Karpas-422 (cell line): ENCODE measurements around the gene APP. TPM values are rescaled to one million over a fixed set of nuclear protein-coding genes. Genes with fewer than 3 reads are reported as not detected.

Experiments used
- DNase-seq: peaks from one replicate; pipeline ENCODE4 v3.0.0-alpha.2; 2015
- H2AFZ ChIP-seq: fragments of 200-600 bp; sonication (generic); 2 replicates; pipeline ENCODE4 v1.6.1; 2014; ENCODE audit warnings: antibody characterized with exemption, low read length, mixed read lengths
- H3K27ac ChIP-seq: fragments of 200-600 bp; sonication (generic); 2 replicates; pipeline ENCODE4 v1.5.1; 2014; ENCODE audit warnings: mild to moderate bottlenecking, low read length, moderate library complexity
- H3K27me3 ChIP-seq: fragments of 200-600 bp; sonication (generic); 2 replicates; pipeline ENCODE4 v1.6.1; 2014; ENCODE audit warnings: low read length, mixed read lengths
- H3K36me3 ChIP-seq: fragments of 200-600 bp; sonication (generic); 2 replicates; pipeline ENCODE4 v1.6.1; 2014; ENCODE audit warnings: low read length, mixed read lengths; ENCODE audit not compliant: insufficient read depth
- H3K4me1 ChIP-seq: fragments of 200-600 bp; sonication (generic); 2 replicates; pipeline ENCODE4 v1.6.1; 2014; ENCODE audit warnings: mild to moderate bottlenecking, low read length, mixed read lengths
- H3K4me2 ChIP-seq: fragments of 200-600 bp; sonication (generic); 2 replicates; pipeline ENCODE4 v1.6.1; 2014; ENCODE audit warnings: low read length, low read depth, mild to moderate bottlenecking; ENCODE audit not compliant: poor library complexity, severe bottlenecking
- H3K4me3 ChIP-seq: fragments of 200-600 bp; sonication (generic); 2 replicates; pipeline ENCODE4 v1.5.1; 2014; ENCODE audit warnings: mild to moderate bottlenecking, antibody characterized with exemption, low read length, mixed read lengths
- H3K79me2 ChIP-seq: fragments of 200-600 bp; sonication (generic); 2 replicates; pipeline ENCODE4 v1.6.1; 2014; ENCODE audit warnings: mild to moderate bottlenecking, low read length, mixed read lengths
- H3K9ac ChIP-seq: fragments of 200-600 bp; sonication (generic); 2 replicates; pipeline ENCODE4 v1.6.0; 2014; ENCODE audit warnings: low read length
- H3K9me2 ChIP-seq: fragments of 200-600 bp; sonication (generic), shearing (Covaris generic); replicated peaks from 2 replicates; pipeline ENCODE4 v1.6.0; 2014; ENCODE audit warnings: mild to moderate bottlenecking, low read length, moderate library complexity; ENCODE audit not compliant: insufficient read depth
- H3K9me3 ChIP-seq: fragments of 300-700, 200-600 bp; sonication (generic); 2 replicates; pipeline ENCODE4 v1.6.1; 2014; ENCODE audit warnings: low read length, mixed read lengths
- H4K20me1 ChIP-seq: fragments of 200-600 bp; sonication (generic); 2 replicates; pipeline ENCODE4 v1.6.1; 2014; ENCODE audit warnings: mild to moderate bottlenecking, antibody characterized with exemption, low read length, low read depth; ENCODE audit not compliant: insufficient read depth
- total RNA-seq: library from RNA; depleted of rRNA; stranded (reverse); fragments of >200 nt; shearing (Covaris generic); gene quantifications from 2 replicates; pipeline ENCODE4 v1.2.3, GENCODE V29; 2014; ENCODE audit warnings: low replicate concordance

The APP gene
- total RNA-seq, 1 experiment from 2014 or later, result not detected

DNA sequence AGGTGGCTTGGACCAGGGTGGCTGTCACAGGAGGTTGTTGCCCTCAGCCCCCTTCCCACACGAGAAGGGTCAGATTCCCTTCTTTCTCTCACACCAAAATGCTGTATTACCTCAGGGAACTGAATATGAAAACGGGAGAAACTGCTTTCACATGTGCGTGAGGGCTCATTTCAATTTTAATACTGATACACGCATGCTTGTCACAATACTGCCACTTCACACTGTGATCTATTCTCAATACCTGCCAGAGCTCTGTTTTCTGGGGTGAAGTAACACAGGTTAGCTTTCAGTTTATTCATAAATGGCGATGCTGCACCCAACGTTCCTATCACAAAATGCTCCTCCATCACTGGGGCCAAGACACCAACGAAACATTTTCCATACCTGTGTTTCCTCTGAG, 181.8 kb downstream of the APP start:
- H3K4me1 ChIP-seq, result no peaks in the 10 kb centered on the region
- no peak overlapping the region for H2AFZ ChIP-seq
- no peak for DNase-seq
- no peaks in the 10 kb centered on the region for H3K27me3 ChIP-seq
- H3K4me3 ChIP-seq, result no peak overlapping the region
- H3K79me2 ChIP-seq, result no peaks in the 10 kb centered on the region
- no peaks in the 10 kb centered on the region for H3K36me3 ChIP-seq
- H3K9me2 ChIP-seq, result no peaks in the 10 kb centered on the region
- no peak overlapping the region for H3K9ac ChIP-seq
- no peaks in the 10 kb centered on the region for H4K20me1 ChIP-seq
- H3K9me3 ChIP-seq, result no peaks in the 10 kb centered on the region
- no peak overlapping the region for H3K27ac ChIP-seq
- no peak overlapping the region for H3K4me2 ChIP-seq

GRCh38 chr21:25987531-25987930, 183.0 kb downstream of the APP start:
- Histone ChIP-seq H3K4me2 (no peak overlapping the region), H4K20me1 (no peaks in the 10 kb centered on the region), H3K9me3 (no peaks in the 10 kb centered on the region), H3K27ac (no peak overlapping the region), H3K27me3 (no peaks in the 10 kb centered on the region), H3K79me2 (no peaks in the 10 kb centered on the region), H3K4me3 (no peak overlapping the region), H2AFZ (no peak overlapping the region), H3K9me2 (no peaks in the 10 kb centered on the region), H3K4me1 (no peaks in the 10 kb centered on the region), H3K36me3 (no peaks in the 10 kb centered on the region), H3K9ac (no peak overlapping the region)
- DNase-seq, result no peak

DNA sequence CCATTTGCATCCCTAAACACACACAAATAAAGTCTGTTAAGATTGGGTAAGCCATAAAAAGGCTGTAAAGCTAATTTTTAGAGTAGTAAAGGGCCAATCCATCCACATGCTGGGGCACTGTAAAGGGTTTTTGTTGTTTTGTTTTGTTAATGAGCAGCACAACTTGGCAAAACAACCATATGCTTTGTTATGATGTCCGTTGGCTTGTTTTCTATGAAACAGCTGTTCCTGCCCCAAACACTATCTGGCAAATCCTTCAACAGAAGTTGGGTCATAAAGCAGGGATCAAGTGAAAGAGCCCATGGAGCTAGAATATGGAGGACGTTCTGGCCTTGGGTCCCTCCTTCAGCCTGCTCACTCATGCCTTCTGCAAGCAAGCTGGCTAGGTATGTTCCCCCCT, 183.6 kb downstream of the APP start:
- no peak overlapping the region for H3K9ac ChIP-seq
- no peak overlapping the region for H3K4me3 ChIP-seq
- no peaks in the 10 kb centered on the region for H3K36me3 ChIP-seq
- no peaks in the 10 kb centered on the region for H3K27me3 ChIP-seq
- H3K4me2 ChIP-seq, result no peak overlapping the region
- no peaks in the 10 kb centered on the region for H4K20me1 ChIP-seq
- no peak overlapping the region for H2AFZ ChIP-seq
- DNase-seq, result no peak
- no peaks in the 10 kb centered on the region for H3K9me2 ChIP-seq
- no peak overlapping the region for H3K27ac ChIP-seq
- no peaks in the 10 kb centered on the region for H3K79me2 ChIP-seq
- no peaks in the 10 kb centered on the region for H3K9me3 ChIP-seq
- H3K4me1 ChIP-seq, result no peaks in the 10 kb centered on the region

DNA sequence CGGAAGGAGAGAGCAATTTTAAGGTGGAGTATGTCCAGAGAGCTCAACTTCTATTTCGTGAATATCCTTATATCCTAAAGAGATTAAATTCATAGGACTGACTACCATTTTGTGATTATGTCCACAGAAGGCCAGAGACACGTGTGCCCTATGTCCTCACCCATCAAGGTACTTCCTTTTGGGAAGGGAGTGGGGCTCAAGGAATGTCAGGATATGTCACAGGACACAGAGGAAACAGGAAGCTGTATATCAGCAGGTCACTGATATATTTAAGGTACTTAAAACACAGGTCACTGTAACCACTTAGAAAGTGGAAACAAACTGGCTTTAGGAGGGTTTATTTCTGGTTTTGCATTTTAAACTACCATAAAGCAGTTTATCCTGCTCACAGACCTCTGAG, 184.6 kb downstream of the APP start:
- H3K9me3 ChIP-seq, result no peaks in the 10 kb centered on the region
- no peaks in the 10 kb centered on the region for H3K9me2 ChIP-seq
- no peak overlapping the region for H3K4me3 ChIP-seq
- no peak overlapping the region for H3K4me2 ChIP-seq
- no peak overlapping the region for H3K27ac ChIP-seq
- no peaks in the 10 kb centered on the region for H3K27me3 ChIP-seq
- no peaks in the 10 kb centered on the region for H3K4me1 ChIP-seq
- no peak for DNase-seq
- H2AFZ ChIP-seq, result no peak overlapping the region
- H3K36me3 ChIP-seq, result no peaks in the 10 kb centered on the region
- no peak overlapping the region for H3K9ac ChIP-seq
- no peaks in the 10 kb centered on the region for H3K79me2 ChIP-seq
- no peaks in the 10 kb centered on the region for H4K20me1 ChIP-seq

DNA sequence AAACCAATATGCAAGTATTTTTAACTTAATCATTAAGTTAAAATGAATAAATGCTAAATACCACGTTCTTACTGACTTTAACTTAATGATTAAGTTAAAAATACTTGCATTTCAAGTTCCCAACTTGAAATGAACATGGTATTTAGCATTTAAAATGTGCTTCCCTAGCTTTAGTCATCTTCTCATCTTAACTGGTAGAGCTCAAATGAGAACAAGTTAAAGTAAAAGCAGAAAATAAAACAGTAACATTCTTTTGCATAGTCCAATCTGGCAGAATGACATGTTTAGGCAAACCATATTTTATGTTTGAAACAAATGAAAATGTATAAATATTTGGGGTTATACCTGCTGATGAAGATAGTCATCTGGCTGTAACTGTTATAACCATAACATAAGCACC, 186.0 kb downstream of the APP start:
- Histone ChIP-seq H3K9ac (no peak overlapping the region), H4K20me1 (no peaks in the 10 kb centered on the region), H3K9me2 (no peaks in the 10 kb centered on the region), H3K36me3 (no peaks in the 10 kb centered on the region), H3K27ac (no peak overlapping the region), H3K9me3 (no peaks in the 10 kb centered on the region), H3K4me3 (no peak overlapping the region), H3K4me1 (no peaks in the 10 kb centered on the region), H3K79me2 (no peaks in the 10 kb centered on the region), H3K27me3 (no peaks in the 10 kb centered on the region), H2AFZ (no peak overlapping the region), H3K4me2 (no peak overlapping the region)
- no peak for DNase-seq

DNA sequence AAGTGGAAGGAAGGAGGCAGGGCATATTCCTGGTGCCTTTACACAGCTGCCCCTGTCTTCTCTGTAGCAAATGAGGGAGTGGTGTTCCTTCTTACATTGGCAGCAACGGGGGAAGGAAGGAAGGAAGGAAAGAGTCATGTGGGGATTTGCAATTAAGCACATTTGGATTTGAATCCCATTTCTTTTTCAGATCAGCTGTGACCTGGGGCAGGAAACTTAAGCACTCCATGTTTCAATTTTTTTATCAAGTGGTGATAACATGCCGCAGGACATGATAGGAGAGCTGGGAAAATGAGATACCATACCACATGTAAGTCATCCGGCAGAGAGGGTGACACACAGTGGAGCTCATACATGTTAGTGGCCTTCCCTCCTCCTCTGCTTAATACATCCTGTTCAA, 186.8 kb downstream of the APP start:
- Histone ChIP-seq H3K79me2 (no peaks in the 10 kb centered on the region), H3K9me3 (no peaks in the 10 kb centered on the region), H3K4me1 (no peaks in the 10 kb centered on the region), H3K36me3 (no peaks in the 10 kb centered on the region), H3K4me2 (no peak overlapping the region), H3K4me3 (no peak overlapping the region), H3K9ac (no peak overlapping the region), H3K9me2 (no peaks in the 10 kb centered on the region), H3K27me3 (no peaks in the 10 kb centered on the region), H4K20me1 (no peaks in the 10 kb centered on the region), H2AFZ (no peak overlapping the region), H3K27ac (no peak overlapping the region)
- DNase-seq, result no peak

DNA sequence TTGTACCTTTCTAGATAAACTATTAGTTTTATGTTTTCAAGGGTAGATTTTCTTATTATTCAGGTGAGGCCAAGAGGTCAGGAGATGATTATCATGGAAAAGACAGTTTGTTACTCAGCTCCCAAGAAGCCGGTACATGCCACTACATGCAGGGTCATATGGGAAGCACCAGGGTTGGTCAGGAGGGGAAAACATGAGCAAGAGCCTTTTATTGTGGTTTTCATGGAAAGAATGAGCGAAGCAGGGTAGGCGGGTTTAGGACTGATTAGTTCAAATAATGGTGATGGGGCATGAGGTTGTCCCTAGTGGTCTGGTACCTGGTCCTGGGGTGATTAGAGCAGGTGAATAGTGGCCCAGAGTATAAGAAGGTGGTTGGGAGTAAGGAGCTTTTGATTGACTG, 189.9 kb downstream of the APP start:
- no peaks in the 10 kb centered on the region for H3K9me3 ChIP-seq
- H3K79me2 ChIP-seq, result no peaks in the 10 kb centered on the region
- H3K9ac ChIP-seq, result no peak overlapping the region
- no peaks in the 10 kb centered on the region for H3K27me3 ChIP-seq
- no peak overlapping the region for H2AFZ ChIP-seq
- H3K36me3 ChIP-seq, result no peaks in the 10 kb centered on the region
- no peaks in the 10 kb centered on the region for H3K9me2 ChIP-seq
- no peaks in the 10 kb centered on the region for H3K4me1 ChIP-seq
- H3K27ac ChIP-seq, result no peak overlapping the region
- H3K4me3 ChIP-seq, result no peak overlapping the region
- no peak overlapping the region for H3K4me2 ChIP-seq
- no peaks in the 10 kb centered on the region for H4K20me1 ChIP-seq
- DNase-seq, result no peak

- Histone ChIP-seq H3K36me3 (no peaks in the 10 kb centered on the region), H3K9me2 (no peaks in the 10 kb centered on the region), H3K9me3 (no peaks in the 10 kb centered on the region), H3K27me3 (no peaks in the 10 kb centered on the region), H3K9ac (no peak overlapping the region), H3K4me3 (no peak overlapping the region), H4K20me1 (no peaks in the 10 kb centered on the region), H3K4me2 (no peak overlapping the region), H3K79me2 (no peaks in the 10 kb centered on the region), H2AFZ (no peak overlapping the region), H3K27ac (no peak overlapping the region), H3K4me1 (no peaks in the 10 kb centered on the region)
- DNase-seq, result no peak
Observed at GRCh38 chr21:25979845-25980616, 190.5 kb downstream of the APP start.
